ENCODE data around the gene TF. TPM values are rescaled to one million over a fixed set of nuclear protein-coding genes. Genes with fewer than 3 reads are reported as not detected.
"Not testable (repeated sequence)": the region's sequence is repeated elsewhere in the genome, so short reads cannot be mapped to it uniquely, and the experiment has no call there.

The TF gene
- total RNA-seq, 3 donors from 2014 or later, result 3.7 to 8.2 (median 7.9) TPM

- peaks cover 9% of the 10 kb centered on the region for H3K9me3 Mint-ChIP-seq
- ATAC-seq, result no peak
- H3K4me3 Mint-ChIP-seq, result no peak overlapping the region
These were observed 15.2 kb upstream of the TF start for GRCh38 chr3:133730993-133731392.

GRCh38 chr3:133732231-133732630 is 14.0 kb upstream of the TF start:
- not testable (repeated sequence) for H3K4me1 Mint-ChIP-seq (ENCODE audit: low read depth); H3K36me3 Mint-ChIP-seq (ENCODE audit: insufficient read depth); H3K4me3 Mint-ChIP-seq; H3K9me3 Mint-ChIP-seq; ATAC-seq; DNase-seq
- H3K27me3 Mint-ChIP-seq (ENCODE audit: low read depth), result peaks cover 33% of the 10 kb centered on the region

More at GRCh38 chr3:133730993-133731392, 15.2 kb upstream of the TF start:
- no peak for DNase-seq
- peaks cover 2% of the 10 kb centered on the region for H3K36me3 Mint-ChIP-seq (ENCODE audit: insufficient read depth)
- H3K4me1 Mint-ChIP-seq (ENCODE audit: low read depth), result no peaks in the 10 kb centered on the region
- peaks cover 33% of the 10 kb centered on the region for H3K27me3 Mint-ChIP-seq (ENCODE audit: low read depth)

GRCh38 chr3:133733226-133733625 is 13.0 kb upstream of the TF start:
- DNase-seq (no peak), ATAC-seq (no peak)
- Mint-ChIP-seq H3K9me3 (peaks cover 9% of the 10 kb centered on the region), H3K36me3 (ENCODE audit: insufficient read depth) (peaks cover 2% of the 10 kb centered on the region), H3K4me1 (ENCODE audit: low read depth) (no peaks in the 10 kb centered on the region), H3K4me3 (no peak overlapping the region), H3K27me3 (ENCODE audit: low read depth) (peaks cover 32% of the 10 kb centered on the region)

- Mint-ChIP-seq H3K4me1 (ENCODE audit: low read depth) (no peaks in the 10 kb centered on the region), H3K4me3 (no peak overlapping the region), H3K36me3 (ENCODE audit: insufficient read depth) (peaks cover 2% of the 10 kb centered on the region)
These were observed 11.9 kb upstream of the TF start for GRCh38 chr3:133734305-133734704.

GRCh38 chr3:133742351-133743091 is 3.7 kb upstream of the TF start:
- peaks cover 36% of the 10 kb centered on the region for H3K27me3 Mint-ChIP-seq (ENCODE audit: low read depth)
- ATAC-seq, result no peak
- DNase-seq, result no peak
- no peaks in the 10 kb centered on the region for H3K9me3 Mint-ChIP-seq
- no peaks in the 10 kb centered on the region for H3K36me3 Mint-ChIP-seq (ENCODE audit: insufficient read depth)
- no peak overlapping the region for H3K4me3 Mint-ChIP-seq
- H3K4me1 Mint-ChIP-seq (ENCODE audit: low read depth), result peaks cover 2% of the 10 kb centered on the region

More at GRCh38 chr3:133734305-133734704, 11.9 kb upstream of the TF start:
- H3K27me3 Mint-ChIP-seq (ENCODE audit: low read depth), result peaks cover 34% of the 10 kb centered on the region
- ATAC-seq (no peak), DNase-seq (no peak)
- H3K9me3 Mint-ChIP-seq, result peaks cover 9% of the 10 kb centered on the region

GRCh38 chr3:133744241-133744640 is 2.0 kb upstream of the TF start:
- H3K4me3 Mint-ChIP-seq, result no peak overlapping the region
- H3K9me3 Mint-ChIP-seq, result no peaks in the 10 kb centered on the region
- H3K36me3 Mint-ChIP-seq (ENCODE audit: insufficient read depth), result no peaks in the 10 kb centered on the region
- H3K4me1 Mint-ChIP-seq (ENCODE audit: low read depth), result peaks cover 2% of the 10 kb centered on the region
- no peak for DNase-seq
- peaks cover 41% of the 10 kb centered on the region for H3K27me3 Mint-ChIP-seq (ENCODE audit: low read depth)
- ATAC-seq, result no peak

- H3K4me1 Mint-ChIP-seq (ENCODE audit: low read depth), result peaks cover 2% of the 10 kb centered on the region
- ATAC-seq, result no peak
- no peak for DNase-seq
- peaks cover 39% of the 10 kb centered on the region for H3K27me3 Mint-ChIP-seq (ENCODE audit: low read depth)
- H3K9me3 Mint-ChIP-seq, result no peaks in the 10 kb centered on the region
- H3K4me3 Mint-ChIP-seq, result no peak overlapping the region
- no peaks in the 10 kb centered on the region for H3K36me3 Mint-ChIP-seq (ENCODE audit: insufficient read depth)
These were observed 1.1 kb upstream of the TF start for GRCh38 chr3:133745108-133745507.

GRCh38 chr3:133746712-133747066 is 496 bp downstream of the TF start:
- Mint-ChIP-seq H3K4me3 (no peak overlapping the region), H3K27me3 (ENCODE audit: low read depth) (peaks cover 39% of the 10 kb centered on the region), H3K36me3 (ENCODE audit: insufficient read depth) (no peaks in the 10 kb centered on the region), H3K4me1 (ENCODE audit: low read depth) (peaks cover 2% of the 10 kb centered on the region), H3K9me3 (no peaks in the 10 kb centered on the region)
- ATAC-seq, result no peak
- no peak for DNase-seq

GRCh38 chr3:133747373-133747772 is 1.2 kb downstream of the TF start:
- H3K9me3 Mint-ChIP-seq, result no peaks in the 10 kb centered on the region
- peaks cover 38% of the 10 kb centered on the region for H3K27me3 Mint-ChIP-seq (ENCODE audit: low read depth)
- H3K4me1 Mint-ChIP-seq (ENCODE audit: low read depth), result peaks cover 2% of the 10 kb centered on the region
- H3K36me3 Mint-ChIP-seq (ENCODE audit: insufficient read depth), result no peaks in the 10 kb centered on the region
- H3K4me3 Mint-ChIP-seq, result no peak overlapping the region
- ATAC-seq, result no peak
- DNase-seq, result no peak

GRCh38 chr3:133747907-133748639 is 1.9 kb downstream of the TF start:
- H3K27me3 Mint-ChIP-seq (ENCODE audit: low read depth), result peaks cover 38% of the 10 kb centered on the region
- H3K9me3 Mint-ChIP-seq, result no peaks in the 10 kb centered on the region
- no peaks in the 10 kb centered on the region for H3K36me3 Mint-ChIP-seq (ENCODE audit: insufficient read depth)
- DNase-seq (no peak), ATAC-seq (no peak)
- no peak overlapping the region for H3K4me3 Mint-ChIP-seq
- H3K4me1 Mint-ChIP-seq (ENCODE audit: low read depth), result peaks cover 2% of the 10 kb centered on the region

GRCh38 chr3:133749427-133750258 is 3.5 kb downstream of the TF start:
- Mint-ChIP-seq H3K27me3 (ENCODE audit: low read depth) (peaks cover 33% of the 10 kb centered on the region), H3K4me1 (ENCODE audit: low read depth) (peaks cover 2% of the 10 kb centered on the region), H3K9me3 (no peaks in the 10 kb centered on the region), H3K4me3 (no peak overlapping the region), H3K36me3 (ENCODE audit: insufficient read depth) (no peaks in the 10 kb centered on the region)
- ATAC-seq, result no peak
- no peak for DNase-seq

- Mint-ChIP-seq H3K4me3 (no peak overlapping the region), H3K27me3 (ENCODE audit: low read depth) (peaks cover 27% of the 10 kb centered on the region), H3K36me3 (ENCODE audit: insufficient read depth) (no peaks in the 10 kb centered on the region), H3K4me1 (ENCODE audit: low read depth) (peaks cover 2% of the 10 kb centered on the region), H3K9me3 (no peaks in the 10 kb centered on the region)
- ATAC-seq, result no peak
- no peak for DNase-seq
These were observed 4.1 kb downstream of the TF start for GRCh38 chr3:133750259-133750656.

- Mint-ChIP-seq H3K4me3 (no peak overlapping the region), H3K9me3 (no peaks in the 10 kb centered on the region), H3K36me3 (ENCODE audit: insufficient read depth) (no peaks in the 10 kb centered on the region), H3K4me1 (ENCODE audit: low read depth) (no peaks in the 10 kb centered on the region), H3K27me3 (ENCODE audit: low read depth) (peaks cover 8% of the 10 kb centered on the region)
- no peak for DNase-seq
- no peak for ATAC-seq
These were observed 7.0 kb downstream of the TF start for GRCh38 chr3:133753107-133753778.

- Mint-ChIP-seq H3K9me3 (no peaks in the 10 kb centered on the region), H3K27me3 (ENCODE audit: low read depth) (peaks cover 5% of the 10 kb centered on the region), H3K36me3 (ENCODE audit: insufficient read depth) (no peaks in the 10 kb centered on the region), H3K4me1 (ENCODE audit: low read depth) (no peaks in the 10 kb centered on the region), H3K4me3 (no peak overlapping the region)
- ATAC-seq, result no peak
- no peak for DNase-seq
These were observed 7.6 kb downstream of the TF start for GRCh38 chr3:133753779-133754164.

All from activated T-cell treated with anti-CD3 and anti-CD28 coated beads, Interleukin-2, amount 50 U/mL, for 4 hours (primary cell).